PFSK-1 (cell line): ENCODE data around the gene CHD5.

Experiments
- FOXP2 ChIP-seq: optimal IDR thresholded peaks from 2 replicates; pipeline ENCODE3; 2011; ENCODE audit warnings: borderline replicate concordance, control low read depth, inconsistent platforms; ENCODE audit not compliant: insufficient read depth; ENCODE audit errors: extremely low read length, extremely low read depth
- POLR2AphosphoS5 ChIP-seq: IDR thresholded peaks from 2 replicates; pipeline ENCODE4 v1.6.1; 2012; ENCODE audit warnings: low read depth, mild to moderate bottlenecking, control low read depth, low read length, moderate library complexity
- SIN3A ChIP-seq: IDR thresholded peaks from 2 replicates; pipeline ENCODE4 v1.6.1; 2012; ENCODE audit warnings: mild to moderate bottlenecking, low read length, moderate library complexity, borderline replicate concordance; ENCODE audit not compliant: insufficient read depth
- TAF1 ChIP-seq: IDR thresholded peaks from 2 replicates; pipeline ENCODE4 v1.6.1; 2012; ENCODE audit warnings: low read length, control low read depth, borderline replicate concordance; ENCODE audit not compliant: insufficient read depth
- TF ChIP-seq, protein P1 (sequence below), 2 experiments: IDR thresholded peaks; 2 replicates each; pipeline versions ENCODE4 v1.6.1 to v1.8.0; 2011 to 2012; ENCODE audit warnings: low read depth in 2 of 2, low read length in 2 of 2, control low read depth in 1 of 2, inconsistent platforms in 1 of 2, mild to moderate bottlenecking in 1 of 2, moderate library complexity in 1 of 2; ENCODE audit not compliant: insufficient read depth in 1 of 2

Gene CHD5

DNA sequence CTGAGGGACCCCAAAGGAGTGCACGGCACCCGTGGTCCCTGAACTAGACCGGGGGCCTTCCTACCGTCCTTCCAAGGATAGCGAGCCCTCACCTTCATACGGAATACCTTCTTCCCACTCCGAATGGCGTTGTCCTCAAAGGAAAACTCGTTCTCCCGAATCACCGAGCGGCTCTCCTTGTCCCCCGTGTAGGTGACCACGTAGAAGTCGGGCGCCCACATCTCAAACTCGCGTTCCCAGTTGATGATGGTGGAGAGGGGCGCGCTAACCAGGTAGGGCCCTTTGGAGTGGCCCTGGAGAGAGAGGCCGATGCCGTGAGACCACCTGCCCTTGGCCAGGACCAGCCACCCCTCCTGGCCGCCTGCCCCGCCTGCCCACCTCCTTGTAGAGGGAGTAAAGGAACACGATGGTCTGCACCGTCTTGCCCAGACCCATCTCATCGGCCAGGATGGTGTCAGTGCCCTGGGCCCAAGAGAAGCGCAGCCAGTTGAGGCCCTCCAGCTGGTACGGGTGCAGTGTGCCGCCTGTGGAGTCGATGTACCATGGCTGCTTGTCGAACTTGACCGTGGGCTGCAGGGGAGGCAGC lies 38.0 kb downstream of the CHD5 start:
- TF ChIP-seq, protein P1, sequence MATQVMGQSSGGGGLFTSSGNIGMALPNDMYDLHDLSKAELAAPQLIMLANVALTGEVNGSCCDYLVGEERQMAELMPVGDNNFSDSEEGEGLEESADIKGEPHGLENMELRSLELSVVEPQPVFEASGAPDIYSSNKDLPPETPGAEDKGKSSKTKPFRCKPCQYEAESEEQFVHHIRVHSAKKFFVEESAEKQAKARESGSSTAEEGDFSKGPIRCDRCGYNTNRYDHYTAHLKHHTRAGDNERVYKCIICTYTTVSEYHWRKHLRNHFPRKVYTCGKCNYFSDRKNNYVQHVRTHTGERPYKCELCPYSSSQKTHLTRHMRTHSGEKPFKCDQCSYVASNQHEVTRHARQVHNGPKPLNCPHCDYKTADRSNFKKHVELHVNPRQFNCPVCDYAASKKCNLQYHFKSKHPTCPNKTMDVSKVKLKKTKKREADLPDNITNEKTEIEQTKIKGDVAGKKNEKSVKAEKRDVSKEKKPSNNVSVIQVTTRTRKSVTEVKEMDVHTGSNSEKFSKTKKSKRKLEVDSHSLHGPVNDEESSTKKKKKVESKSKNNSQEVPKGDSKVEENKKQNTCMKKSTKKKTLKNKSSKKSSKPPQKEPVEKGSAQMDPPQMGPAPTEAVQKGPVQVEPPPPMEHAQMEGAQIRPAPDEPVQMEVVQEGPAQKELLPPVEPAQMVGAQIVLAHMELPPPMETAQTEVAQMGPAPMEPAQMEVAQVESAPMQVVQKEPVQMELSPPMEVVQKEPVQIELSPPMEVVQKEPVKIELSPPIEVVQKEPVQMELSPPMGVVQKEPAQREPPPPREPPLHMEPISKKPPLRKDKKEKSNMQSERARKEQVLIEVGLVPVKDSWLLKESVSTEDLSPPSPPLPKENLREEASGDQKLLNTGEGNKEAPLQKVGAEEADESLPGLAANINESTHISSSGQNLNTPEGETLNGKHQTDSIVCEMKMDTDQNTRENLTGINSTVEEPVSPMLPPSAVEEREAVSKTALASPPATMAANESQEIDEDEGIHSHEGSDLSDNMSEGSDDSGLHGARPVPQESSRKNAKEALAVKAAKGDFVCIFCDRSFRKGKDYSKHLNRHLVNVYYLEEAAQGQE (IDR thresholded peaks at IDR 0.05; ENCODE audit: insufficient read depth in 1 of 2, low read depth in 2 of 2, low read length in 2 of 2) = no peak
- TF ChIP-seq SIN3A = no peak
- no peak for TF ChIP-seq TAF1
- TF ChIP-seq POLR2AphosphoS5 = no peak
- no peak for TF ChIP-seq FOXP2

DNA sequence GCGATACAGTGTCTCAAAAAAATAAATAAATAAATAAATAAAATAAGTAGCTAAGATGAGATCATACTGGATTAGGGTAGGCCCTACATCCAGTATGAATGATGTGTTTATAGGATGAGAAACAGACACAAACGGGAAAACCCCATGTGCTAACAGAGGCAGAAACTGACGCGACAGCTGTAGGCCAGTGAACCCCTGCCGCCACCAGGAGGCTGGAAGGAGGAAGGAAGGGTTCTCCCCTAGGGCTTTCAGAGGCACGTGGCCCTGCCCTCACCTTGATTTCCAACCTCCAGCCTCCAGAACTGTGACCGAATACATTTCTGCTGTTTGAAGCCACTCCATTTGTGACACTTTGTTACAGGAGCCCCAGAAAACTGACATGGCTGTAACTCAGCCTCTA lies 38.5 kb downstream of the CHD5 start:
- no peak for TF ChIP-seq POLR2AphosphoS5
- TF ChIP-seq SIN3A = no peak
- TF ChIP-seq, protein P1 (IDR thresholded peaks at IDR 0.05; ENCODE audit: insufficient read depth in 1 of 2, low read depth in 2 of 2, low read length in 2 of 2) = no peak
- TF ChIP-seq TAF1 = no peak

DNA sequence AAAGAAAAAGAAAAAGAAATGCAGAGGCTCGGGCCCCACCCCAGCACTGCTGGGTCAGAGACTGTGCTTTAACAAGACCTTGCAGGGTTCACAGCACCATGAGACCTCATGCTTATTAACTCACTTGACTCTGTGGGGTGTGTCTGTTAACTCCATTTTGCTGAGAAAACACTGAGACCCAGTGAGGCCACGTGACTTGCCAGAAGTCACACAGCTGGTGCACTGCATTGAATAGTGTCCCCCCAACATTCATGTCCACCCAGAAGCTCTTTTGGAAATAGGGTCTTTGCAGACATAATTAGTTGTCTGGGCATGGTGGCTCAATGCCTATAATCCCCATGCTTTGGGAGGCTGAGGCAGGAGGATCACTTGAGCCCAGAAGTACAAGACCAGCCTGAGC lies 39.7 kb downstream of the CHD5 start:
- TF ChIP-seq SIN3A (no peak), TAF1 (no peak), POLR2AphosphoS5 (no peak), FOXP2 (no peak)
- TF ChIP-seq, protein P1 (IDR thresholded peaks at IDR 0.05; ENCODE audit: insufficient read depth in 1 of 2, low read depth in 2 of 2, low read length in 2 of 2) = no peak

DNA sequence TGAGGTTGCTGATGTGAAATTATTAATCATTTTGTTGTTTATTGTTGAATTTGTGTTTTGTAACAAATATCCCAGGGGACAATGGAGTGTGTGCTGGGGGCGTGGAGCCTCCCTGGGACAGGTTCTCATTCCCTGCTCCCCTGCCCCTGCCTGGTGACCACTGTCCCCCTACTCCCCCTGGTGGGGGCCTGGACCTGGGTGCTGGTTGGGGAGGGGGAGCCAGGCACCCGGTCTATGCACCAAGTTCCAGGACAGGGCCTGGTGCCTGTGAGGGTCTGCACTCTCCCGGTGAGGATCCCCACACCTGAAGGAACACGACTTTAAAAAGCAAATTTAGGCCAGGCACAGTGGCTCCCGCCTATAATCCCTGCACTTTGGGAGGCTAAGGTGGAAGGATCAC lies 42.4 kb downstream of the CHD5 start:
- TF ChIP-seq FOXP2 = no peak
- no peak for TF ChIP-seq TAF1
- no peak for TF ChIP-seq SIN3A
- TF ChIP-seq, protein P1 (IDR thresholded peaks at IDR 0.05; ENCODE audit: insufficient read depth in 1 of 2, low read depth in 2 of 2, low read length in 2 of 2) = no peak
- no peak for TF ChIP-seq POLR2AphosphoS5
